HepG2 (cell line): ENCODE measurements around the gene DDIAS. TPM values are rescaled to one million over a fixed set of nuclear protein-coding genes. Genes with fewer than 3 reads are reported as not detected.

Source experiments
- MED1 ChIP-seq: sonication (generic); formaldehyde crosslinking; IDR thresholded peaks from 2 replicates; pipeline ENCODE4 v1.4.0; 2020; ENCODE audit warnings: missing genetic modification reagents
- NFIC ChIP-seq: IDR thresholded peaks from 2 replicates; pipeline ENCODE4 v1.6.1; 2012; ENCODE audit warnings: mild to moderate bottlenecking, low read length, inconsistent platforms
- REL ChIP-seq: sonication (generic); formaldehyde crosslinking; conservative IDR thresholded peaks from 2 replicates; pipeline ENCODE4 v1.8.0; 2022; ENCODE audit warnings: mild to moderate bottlenecking, missing genetic modification reagents, moderate library complexity
- SATB2 ChIP-seq: sonication (generic); formaldehyde crosslinking; IDR thresholded peaks from 2 replicates; pipeline ENCODE4 v1.5.0; 2020; ENCODE audit warnings: missing genetic modification reagents
- TRIM24 ChIP-seq: sonication (generic); formaldehyde crosslinking; IDR thresholded peaks from 2 replicates; pipeline ENCODE4 v1.8.0; 2022; ENCODE audit warnings: mild to moderate bottlenecking, missing genetic modification reagents
- ZFYVE20 ChIP-seq: sonication (generic); formaldehyde crosslinking; IDR thresholded peaks from 2 replicates; pipeline ENCODE4 v1.8.0; 2023; ENCODE audit warnings: low read depth, mild to moderate bottlenecking, moderate library complexity, missing genetic modification reagents, borderline replicate concordance
- ZNF225 ChIP-seq: sonication (generic); formaldehyde crosslinking; IDR thresholded peaks from 2 replicates; pipeline ENCODE4 v1.4.0; 2020; ENCODE audit warnings: mild to moderate bottlenecking, missing genetic modification reagents
- ZNF230 ChIP-seq: sonication (generic); formaldehyde crosslinking; IDR thresholded peaks from 2 replicates; pipeline ENCODE4 v1.4.0; 2020; ENCODE audit warnings: mild to moderate bottlenecking, missing genetic modification reagents
- ZNF670 ChIP-seq: sonication (generic); formaldehyde crosslinking; IDR thresholded peaks from 2 replicates; pipeline ENCODE4 v1.8.0; 2022; ENCODE audit warnings: mild to moderate bottlenecking, missing genetic modification reagents, borderline replicate concordance
- ZNF703 ChIP-seq: sonication (generic); formaldehyde crosslinking; IDR thresholded peaks from 2 replicates; pipeline ENCODE4 v1.5.1; 2020; ENCODE audit warnings: missing genetic modification reagents, mild to moderate bottlenecking, moderate library complexity, borderline replicate concordance
- ZNF776 ChIP-seq: sonication (generic); formaldehyde crosslinking; IDR thresholded peaks from 2 replicates; pipeline ENCODE4 v1.4.0; 2020; ENCODE audit warnings: mild to moderate bottlenecking, missing genetic modification reagents
- ZSCAN9 ChIP-seq: IDR thresholded peaks from 2 replicates; pipeline ENCODE4 v1.6.1; 2016; ENCODE audit warnings: borderline replicate concordance
- polyA plus RNA-seq, 8 experiments: library from polyadenylated mRNA; depleted of rRNA in 3 of 8; stranded (reverse) in 7 of 8; unstranded in 1 of 8; fragments of >200 nt; fragmentation: Illumina TruSeq in 4 of 8; extraction: Trizol in 4 of 8; gene quantifications; 2 replicates each; pipeline versions ENCODE4 v1.2.1 to v1.2.3, GENCODE V29; 2011 to 2016; ENCODE audit warnings: low read depth in 4 of 8, missing spikeins in 1 of 8, mixed read lengths in 1 of 8; ENCODE audit not compliant: insufficient read depth in 1 of 8
- total RNA-seq, 5 experiments: library from RNA; depleted of rRNA; stranded (reverse); fragments of >200 nt; fragmentation: Illumina TruSeq; extraction: Trizol; gene quantifications; 2 replicates each; pipeline ENCODE4 v1.2.3, GENCODE V29; 2016; ENCODE audit warnings: low read depth in 1 of 5
- TF ChIP-seq, protein P1 (sequence below): sonication (generic); formaldehyde crosslinking; IDR thresholded peaks from 2 replicates; pipeline ENCODE4 v1.8.1; 2022; ENCODE audit warnings: mild to moderate bottlenecking, missing genetic modification reagents
- TF ChIP-seq, protein P2 (sequence below): IDR thresholded peaks from 2 replicates; pipeline ENCODE4 v1.6.1; 2016; ENCODE audit warnings: mild to moderate bottlenecking
- TF ChIP-seq, protein P3 (sequence below): sonication (generic); formaldehyde crosslinking; conservative IDR thresholded peaks from 2 replicates; pipeline ENCODE4 v1.4.0; 2020; ENCODE audit warnings: missing genetic modification reagents
- TF ChIP-seq, protein P4 (sequence below): sonication (generic); formaldehyde crosslinking; conservative IDR thresholded peaks from 2 replicates; pipeline ENCODE4 v1.4.0; 2020; ENCODE audit warnings: missing genetic modification reagents
- TF ChIP-seq, protein P5 (sequence below): sonication (generic); formaldehyde crosslinking; IDR thresholded peaks from 2 replicates; pipeline ENCODE4 v1.5.0; 2020; ENCODE audit warnings: missing genetic modification reagents
- TF ChIP-seq, protein P6 (sequence below): sonication (generic); formaldehyde crosslinking; IDR thresholded peaks from 2 replicates; pipeline ENCODE4 v1.5.0; 2020; ENCODE audit warnings: mild to moderate bottlenecking, missing genetic modification reagents

Gene DDIAS
- total and polyA plus RNA-seq, 2 of the 13 experiments (the other 11 are each of a cell fraction or from before 2014, with no cell fraction given) = 3.5 to 13.0 TPM

DNA sequence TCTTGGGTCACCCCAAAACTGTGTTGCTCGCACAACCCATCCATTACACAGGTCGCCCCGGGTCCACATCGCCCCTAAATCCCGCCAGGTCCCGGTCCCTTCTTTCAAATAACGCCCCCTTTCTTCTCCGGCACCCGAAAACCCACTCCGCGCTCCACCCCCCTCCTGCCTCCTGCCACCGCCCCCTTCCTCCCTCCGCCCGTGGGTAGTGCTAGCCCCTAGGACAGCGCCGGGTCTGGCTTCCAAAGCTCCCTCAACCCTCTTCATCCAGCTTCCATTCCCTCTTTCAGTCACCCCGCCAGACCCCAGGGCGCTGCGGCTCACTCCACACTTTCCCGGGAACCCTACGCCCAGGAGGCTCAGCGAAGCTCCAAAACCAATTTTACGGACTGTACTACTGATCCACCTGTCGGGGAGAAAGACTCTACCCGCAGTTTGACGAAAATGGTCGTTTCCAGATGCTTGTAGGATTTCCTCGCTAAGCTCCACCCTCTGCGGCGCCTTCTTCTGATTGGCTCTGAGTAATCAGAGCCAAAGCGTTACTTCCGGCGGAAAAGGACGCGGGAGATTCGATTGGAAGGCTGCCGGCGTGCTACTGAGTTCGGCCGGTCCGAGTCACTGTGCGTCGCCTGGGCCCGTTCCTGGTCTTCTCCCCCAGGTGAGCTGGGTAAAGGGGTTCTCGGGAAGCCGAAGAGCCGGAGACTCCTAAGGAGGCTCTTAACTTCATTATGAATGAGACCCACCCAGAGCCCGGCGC is at the start of gene DDIAS (continued):
- TF ChIP-seq ZNF670 (peak; percentile 34; the same call in 1 of the 2 replicates), ZNF230 (CRISPR knock-in tag) (no peak), MED1 (peak; percentile 16; the same call in 1 of the 2 replicates), ZNF225 (CRISPR knock-in tag) (0 out of 2 replicates have a peak, but pooled peaks have one; percentile 44), ZSCAN9 (CRISPR knock-in tag) (0 out of 2 replicates have a peak, but pooled peaks have one; percentile 42), ZFYVE20 (CRISPR knock-in tag) (0 out of 2 replicates have a peak, but pooled peaks have one; percentile 19), NFIC (peak; percentile 50; the same call in 1 of the 2 replicates), ZNF703 (CRISPR knock-in tag) (no peak), REL (no peak), TRIM24 (CRISPR knock-in tag) (no peak), ZNF776 (no peak), SATB2 (no peak)
- TF ChIP-seq, protein P1, sequence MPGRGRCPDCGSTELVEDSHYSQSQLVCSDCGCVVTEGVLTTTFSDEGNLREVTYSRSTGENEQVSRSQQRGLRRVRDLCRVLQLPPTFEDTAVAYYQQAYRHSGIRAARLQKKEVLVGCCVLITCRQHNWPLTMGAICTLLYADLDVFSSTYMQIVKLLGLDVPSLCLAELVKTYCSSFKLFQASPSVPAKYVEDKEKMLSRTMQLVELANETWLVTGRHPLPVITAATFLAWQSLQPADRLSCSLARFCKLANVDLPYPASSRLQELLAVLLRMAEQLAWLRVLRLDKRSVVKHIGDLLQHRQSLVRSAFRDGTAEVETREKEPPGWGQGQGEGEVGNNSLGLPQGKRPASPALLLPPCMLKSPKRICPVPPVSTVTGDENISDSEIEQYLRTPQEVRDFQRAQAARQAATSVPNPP (CRISPR knock-in tag) = peak; percentile 68; the same call in 1 of the 2 replicates
- TF ChIP-seq, protein P2, sequence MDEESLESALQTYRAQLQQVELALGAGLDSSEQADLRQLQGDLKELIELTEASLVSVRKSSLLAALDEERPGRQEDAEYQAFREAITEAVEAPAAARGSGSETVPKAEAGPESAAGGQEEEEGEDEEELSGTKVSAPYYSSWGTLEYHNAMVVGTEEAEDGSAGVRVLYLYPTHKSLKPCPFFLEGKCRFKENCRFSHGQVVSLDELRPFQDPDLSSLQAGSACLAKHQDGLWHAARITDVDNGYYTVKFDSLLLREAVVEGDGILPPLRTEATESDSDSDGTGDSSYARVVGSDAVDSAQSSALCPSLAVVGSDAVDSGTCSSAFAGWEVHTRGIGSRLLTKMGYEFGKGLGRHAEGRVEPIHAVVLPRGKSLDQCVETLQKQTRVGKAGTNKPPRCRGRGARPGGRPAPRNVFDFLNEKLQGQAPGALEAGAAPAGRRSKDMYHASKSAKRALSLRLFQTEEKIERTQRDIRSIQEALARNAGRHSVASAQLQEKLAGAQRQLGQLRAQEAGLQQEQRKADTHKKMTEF (CRISPR knock-in tag) = peak; percentile 60; the same call in 1 of the 2 replicates
- TF ChIP-seq, protein P3, sequence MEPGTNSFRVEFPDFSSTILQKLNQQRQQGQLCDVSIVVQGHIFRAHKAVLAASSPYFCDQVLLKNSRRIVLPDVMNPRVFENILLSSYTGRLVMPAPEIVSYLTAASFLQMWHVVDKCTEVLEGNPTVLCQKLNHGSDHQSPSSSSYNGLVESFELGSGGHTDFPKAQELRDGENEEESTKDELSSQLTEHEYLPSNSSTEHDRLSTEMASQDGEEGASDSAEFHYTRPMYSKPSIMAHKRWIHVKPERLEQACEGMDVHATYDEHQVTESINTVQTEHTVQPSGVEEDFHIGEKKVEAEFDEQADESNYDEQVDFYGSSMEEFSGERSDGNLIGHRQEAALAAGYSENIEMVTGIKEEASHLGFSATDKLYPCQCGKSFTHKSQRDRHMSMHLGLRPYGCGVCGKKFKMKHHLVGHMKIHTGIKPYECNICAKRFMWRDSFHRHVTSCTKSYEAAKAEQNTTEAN = no peak
- TF ChIP-seq, protein P4, sequence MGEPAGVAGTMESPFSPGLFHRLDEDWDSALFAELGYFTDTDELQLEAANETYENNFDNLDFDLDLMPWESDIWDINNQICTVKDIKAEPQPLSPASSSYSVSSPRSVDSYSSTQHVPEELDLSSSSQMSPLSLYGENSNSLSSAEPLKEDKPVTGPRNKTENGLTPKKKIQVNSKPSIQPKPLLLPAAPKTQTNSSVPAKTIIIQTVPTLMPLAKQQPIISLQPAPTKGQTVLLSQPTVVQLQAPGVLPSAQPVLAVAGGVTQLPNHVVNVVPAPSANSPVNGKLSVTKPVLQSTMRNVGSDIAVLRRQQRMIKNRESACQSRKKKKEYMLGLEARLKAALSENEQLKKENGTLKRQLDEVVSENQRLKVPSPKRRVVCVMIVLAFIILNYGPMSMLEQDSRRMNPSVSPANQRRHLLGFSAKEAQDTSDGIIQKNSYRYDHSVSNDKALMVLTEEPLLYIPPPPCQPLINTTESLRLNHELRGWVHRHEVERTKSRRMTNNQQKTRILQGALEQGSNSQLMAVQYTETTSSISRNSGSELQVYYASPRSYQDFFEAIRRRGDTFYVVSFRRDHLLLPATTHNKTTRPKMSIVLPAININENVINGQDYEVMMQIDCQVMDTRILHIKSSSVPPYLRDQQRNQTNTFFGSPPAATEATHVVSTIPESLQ = no peak
- TF ChIP-seq, protein P5, sequence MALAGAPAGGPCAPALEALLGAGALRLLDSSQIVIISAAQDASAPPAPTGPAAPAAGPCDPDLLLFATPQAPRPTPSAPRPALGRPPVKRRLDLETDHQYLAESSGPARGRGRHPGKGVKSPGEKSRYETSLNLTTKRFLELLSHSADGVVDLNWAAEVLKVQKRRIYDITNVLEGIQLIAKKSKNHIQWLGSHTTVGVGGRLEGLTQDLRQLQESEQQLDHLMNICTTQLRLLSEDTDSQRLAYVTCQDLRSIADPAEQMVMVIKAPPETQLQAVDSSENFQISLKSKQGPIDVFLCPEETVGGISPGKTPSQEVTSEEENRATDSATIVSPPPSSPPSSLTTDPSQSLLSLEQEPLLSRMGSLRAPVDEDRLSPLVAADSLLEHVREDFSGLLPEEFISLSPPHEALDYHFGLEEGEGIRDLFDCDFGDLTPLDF (CRISPR knock-in tag) = peak; percentile 54; the same call in 1 of the 2 replicates
- TF ChIP-seq, protein P6, sequence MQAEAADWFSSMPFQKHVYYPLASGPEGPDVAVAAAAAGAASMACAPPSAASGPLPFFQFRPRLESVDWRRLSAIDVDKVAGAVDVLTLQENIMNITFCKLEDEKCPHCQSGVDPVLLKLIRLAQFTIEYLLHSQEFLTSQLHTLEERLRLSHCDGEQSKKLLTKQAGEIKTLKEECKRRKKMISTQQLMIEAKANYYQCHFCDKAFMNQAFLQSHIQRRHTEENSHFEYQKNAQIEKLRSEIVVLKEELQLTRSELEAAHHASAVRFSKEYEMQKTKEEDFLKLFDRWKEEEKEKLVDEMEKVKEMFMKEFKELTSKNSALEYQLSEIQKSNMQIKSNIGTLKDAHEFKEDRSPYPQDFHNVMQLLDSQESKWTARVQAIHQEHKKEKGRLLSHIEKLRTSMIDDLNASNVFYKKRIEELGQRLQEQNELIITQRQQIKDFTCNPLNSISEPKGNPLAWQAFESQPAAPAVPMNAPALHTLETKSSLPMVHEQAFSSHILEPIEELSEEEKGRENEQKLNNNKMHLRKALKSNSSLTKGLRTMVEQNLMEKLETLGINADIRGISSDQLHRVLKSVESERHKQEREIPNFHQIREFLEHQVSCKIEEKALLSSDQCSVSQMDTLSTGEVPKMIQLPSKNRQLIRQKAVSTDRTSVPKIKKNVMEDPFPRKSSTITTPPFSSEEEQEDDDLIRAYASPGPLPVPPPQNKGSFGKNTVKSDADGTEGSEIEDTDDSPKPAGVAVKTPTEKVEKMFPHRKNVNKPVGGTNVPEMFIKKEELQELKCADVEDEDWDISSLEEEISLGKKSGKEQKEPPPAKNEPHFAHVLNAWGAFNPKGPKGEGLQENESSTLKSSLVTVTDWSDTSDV (CRISPR knock-in tag) = no peak
